GM03348 (cell line): ENCODE results near the gene FOXA3.

Experiments
- DNase-seq: peaks from one replicate; pipeline ENCODE4 v3.0.0; 2012; ENCODE audit warnings: low spot score

FOXA3 gene

DNA sequence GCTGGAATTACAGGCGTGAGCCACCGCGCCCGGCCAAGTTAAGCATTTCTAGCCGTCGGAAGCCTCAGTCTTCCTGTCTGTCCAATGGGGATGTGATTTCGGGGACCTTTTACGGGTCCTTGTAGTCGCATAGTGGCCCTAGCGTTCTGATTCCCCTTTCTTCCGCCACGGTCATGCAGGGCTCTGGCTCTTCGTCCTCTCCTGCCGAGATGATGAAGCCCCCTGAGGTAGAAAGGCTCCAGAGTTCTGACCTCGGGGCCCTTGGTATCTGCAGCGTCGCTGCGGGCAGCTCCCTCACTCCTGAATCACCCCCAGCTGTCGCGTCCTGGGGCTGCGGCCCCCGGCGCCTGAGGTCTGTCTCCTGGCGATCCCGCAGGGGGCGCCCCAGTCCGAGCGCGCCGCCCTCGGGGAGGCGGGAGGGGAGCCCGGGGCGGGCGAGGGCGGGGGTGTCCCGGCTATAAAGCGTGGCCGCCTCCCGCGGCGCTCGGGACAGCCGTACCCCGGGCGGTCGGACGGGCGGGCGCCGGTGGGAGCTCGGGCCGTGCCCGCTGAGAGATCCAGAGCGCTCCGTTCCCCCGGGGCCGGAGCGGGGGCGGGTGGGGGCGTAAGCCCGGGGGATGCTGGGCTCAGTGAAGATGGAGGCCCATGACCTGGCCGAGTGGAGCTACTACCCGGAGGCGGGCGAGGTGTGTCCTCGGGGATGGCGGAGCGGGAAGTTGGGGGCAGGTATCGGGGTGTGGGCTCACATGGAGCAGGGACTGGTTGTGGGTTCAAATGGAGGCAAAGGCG is at the start of gene FOXA3:
Gene FOXA3 (plus strand): TSS at position 487 of the 789 bp plus-strand sequence. CDS start 131 bp downstream, at position 618.
- peak; percentile 74 for DNase-seq

DNA sequence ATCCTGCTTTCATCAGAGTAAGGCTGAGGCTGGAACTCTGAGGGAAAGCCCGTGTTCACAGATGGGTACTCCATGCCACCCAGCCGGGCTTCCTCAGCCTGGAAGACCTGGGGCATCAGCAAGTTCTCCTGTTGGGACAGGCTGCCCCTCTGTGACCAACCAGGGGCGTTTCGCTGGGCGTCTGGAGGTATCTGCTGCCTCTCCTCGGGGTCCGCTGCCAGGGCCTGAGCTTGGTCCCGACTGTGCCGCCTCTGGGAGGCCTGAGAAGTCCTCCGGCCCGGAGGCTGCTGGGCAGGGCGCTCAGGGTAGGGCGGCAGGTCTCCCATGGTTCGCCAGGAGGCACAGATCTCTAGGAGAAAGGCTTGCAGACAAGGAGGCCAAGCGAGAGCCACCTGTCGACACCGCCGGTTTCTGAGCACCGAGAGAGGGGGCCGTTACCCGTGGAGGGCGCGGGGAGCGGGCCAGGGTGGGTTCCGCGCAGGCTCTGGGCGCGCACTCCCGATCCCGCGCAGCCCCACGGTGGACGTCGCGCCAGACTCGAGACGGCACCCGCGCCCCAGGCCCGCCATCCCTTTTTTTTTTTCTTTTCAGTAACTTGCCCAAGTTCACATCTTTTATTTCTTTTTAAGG is 49.2 kb upstream of the FOXA3 start, which contains the start of gene RSPH6A:
Gene RSPH6A (minus strand): TSS at position 458 of the 630 bp plus-strand sequence. CDS start 132 bp downstream, at position 326.
- DNase-seq = no peak

DNA sequence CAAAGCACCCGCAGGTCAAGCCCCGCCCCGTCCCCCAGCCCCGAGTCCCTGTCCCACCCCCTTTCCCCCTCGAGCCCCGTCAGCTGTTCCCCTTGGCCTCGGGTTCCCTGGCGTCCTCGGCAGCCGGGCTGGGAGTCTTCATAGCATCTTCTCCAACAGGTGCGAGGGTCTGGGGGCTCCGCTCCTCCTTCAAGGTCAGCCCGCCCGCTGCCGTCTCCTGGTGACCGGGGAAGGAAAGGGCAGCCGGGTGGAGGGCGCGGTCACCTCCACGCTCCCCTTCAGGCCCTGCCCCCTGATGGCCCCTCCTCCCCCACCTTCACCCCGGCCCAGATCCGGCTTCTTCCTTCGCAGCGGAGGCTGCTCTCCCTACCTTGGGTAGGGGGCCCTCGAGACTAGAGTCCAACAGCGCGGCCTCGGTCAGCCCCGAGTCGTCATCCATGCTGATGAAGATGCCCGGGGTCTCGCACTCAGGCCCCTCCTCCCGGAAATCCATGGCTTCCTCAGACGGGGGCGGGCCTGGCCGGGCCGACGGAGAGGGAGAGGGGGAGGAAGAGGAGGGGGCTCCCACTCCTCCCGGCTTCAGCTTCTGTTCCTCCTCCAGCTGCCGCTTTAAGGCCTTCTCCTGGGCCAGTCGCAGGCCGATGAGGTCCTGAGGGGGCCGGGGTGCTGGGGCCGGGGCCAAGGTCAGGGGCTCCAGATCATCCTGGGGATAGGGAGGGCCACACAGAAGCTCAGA is 48.5 kb upstream of the FOXA3 start:
- DNase-seq = no peak

DNA sequence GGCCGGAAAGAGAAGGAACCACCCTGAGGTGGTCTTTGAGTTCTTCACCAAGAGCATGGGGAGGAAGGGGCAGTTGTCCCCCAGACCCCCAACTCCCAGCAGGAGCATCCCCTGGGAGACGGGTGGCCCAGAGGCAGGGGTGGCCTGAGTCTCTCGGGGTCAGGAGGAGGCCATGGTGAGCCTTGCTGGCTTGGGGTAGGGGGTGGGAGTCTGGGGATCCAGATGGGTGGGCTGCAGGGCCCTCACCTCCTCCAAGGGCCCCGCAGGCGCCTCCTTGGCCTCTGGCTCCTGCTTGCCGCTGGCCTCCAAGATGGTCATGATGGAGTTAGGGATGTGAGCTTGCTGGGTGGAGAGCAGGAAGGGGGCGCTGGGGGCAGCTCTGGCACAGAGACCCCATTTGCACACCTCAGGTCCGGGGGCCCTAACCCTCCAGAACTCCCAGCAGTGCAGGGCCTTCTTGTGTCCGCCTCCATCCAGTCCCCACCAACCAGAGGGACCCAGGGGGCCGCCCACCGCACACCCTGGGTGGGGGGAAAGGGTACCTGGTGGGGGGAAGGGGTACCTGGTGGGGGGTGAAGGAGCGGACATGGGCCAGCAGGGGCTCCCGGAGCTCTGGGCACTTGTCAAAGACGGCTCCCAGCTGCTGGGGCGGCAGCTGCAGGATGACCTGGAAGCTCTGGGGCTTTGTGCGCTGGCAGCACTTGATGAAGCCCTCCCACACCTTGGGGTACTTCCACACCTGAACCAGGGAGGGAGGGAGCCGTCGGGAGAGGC is 47.7 kb upstream of the FOXA3 start:
- no peak for DNase-seq

DNA sequence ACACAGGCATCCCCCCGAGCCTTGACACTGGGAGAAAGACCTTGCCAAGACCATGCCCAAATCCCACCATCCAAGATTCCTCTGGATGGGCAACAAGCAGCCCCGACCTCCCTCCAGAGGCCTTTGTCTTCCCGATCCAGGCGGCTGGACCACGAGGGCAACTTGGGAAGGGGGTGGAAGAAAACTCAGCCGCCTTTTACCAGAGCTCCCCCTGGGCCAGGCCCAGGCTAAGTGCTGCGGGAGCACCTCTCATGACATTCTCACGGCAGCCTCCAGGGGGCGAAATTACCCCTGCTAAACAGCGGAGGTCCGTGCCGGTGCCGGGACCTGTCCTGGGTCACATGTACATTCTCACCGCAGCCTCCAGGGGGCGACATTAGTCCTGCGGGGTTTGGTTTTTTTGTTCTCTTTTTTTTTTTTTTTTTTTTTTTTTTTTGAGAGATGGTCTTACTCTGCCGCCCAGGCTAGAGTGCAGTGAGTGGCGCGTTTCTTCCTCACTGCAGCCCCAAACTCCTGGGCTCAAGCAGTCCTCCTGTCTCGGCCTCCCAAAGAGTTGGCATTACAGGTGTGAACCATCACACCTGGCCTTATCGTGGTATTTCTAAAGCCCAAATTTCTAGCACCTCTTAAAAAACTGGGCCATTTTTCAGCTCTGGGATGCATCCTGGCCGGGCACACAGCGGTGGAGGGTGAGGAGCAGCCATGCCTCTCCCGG is 47.0 kb upstream of the FOXA3 start:
- peak; percentile 98 for DNase-seq

DNA sequence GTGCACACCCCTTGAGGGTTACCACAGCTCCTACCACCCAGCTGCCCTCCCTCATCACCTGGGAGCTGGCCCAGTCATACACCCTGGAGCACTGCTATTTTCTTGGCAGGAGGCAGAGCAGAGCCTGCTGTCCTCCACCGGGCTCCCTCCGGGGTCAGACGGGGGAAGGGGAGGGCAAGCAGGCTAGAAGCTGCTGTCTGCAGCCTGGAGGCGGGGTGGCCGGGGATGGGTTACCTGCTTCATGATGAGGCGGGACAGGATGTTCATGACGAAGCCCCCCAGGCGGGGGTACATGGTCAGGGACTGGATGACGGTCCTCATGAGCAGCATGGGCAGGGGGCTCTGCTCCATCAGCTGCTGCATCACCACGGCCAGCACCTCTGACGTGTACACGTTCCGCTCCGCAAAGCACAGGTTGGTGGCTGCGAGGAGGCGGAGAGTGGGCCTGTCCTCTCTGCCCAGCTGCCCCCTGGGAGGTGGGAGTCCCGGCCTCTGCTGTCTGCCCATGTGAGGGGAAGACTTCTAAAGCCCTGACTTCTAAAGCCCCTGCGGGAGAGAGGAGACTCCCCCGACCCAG is 46.3 kb upstream of the FOXA3 start:
- DNase-seq = no peak

DNA sequence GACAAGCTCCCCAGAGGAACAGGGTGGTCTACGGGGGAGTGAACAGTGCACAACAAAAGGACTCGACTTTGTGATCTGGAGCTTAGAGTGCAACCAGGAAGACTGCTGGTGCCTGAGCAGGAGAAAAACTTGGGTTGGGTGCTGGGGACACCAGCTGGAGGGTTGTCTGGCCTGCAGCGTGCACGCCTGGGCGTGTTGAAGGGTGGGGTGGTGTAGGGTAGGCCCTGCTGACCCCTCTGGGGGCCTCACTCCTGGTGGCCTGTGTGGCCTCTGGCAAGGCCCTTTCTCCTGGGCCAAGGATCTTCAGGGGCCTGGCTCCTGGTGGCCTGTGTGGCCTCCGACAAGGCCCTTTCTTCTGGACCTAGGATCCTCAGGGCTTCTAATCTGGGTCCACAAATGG is 44.4 kb upstream of the FOXA3 start:
- DNase-seq = no peak

DNA sequence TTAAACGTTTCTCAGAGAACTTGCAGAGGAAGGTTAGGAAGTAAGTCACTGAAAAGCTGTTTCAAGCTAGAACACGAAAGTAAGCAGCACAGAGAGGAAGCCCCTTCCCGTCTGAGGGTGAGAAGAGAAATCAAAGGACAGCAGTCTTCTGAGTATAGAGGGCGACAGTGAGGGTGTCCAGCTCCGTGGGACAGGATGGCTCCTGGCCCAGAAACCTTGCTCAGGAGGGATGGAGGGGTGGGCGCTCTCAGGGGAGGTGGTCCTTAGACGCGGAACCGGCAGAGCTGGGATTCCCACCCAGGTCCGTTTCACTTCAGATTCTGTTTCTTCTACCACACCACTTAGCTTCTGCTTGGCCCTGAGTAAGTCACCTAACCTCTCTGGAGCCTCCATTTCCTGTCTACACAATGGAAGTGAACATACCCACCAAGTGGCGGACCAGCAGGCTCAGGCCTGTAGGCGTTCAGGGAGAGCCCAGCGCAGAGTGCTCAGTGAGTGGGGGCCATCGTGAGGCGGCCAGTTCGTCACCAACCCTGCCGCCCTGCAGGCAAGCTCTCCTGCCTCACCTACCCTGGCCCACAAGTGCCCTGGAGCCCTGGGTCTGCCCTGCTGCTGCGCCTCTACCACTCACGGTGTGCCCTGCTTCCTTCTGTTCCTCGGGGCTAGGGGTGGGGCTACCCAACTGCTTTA is 43.6 kb upstream of the FOXA3 start:
- DNase-seq = no peak

GRCh38 chr19:45821103-45821521 is 43.0 kb upstream of the FOXA3 start:
- DNase-seq = no peak

GRCh38 chr19:45821570-45821969 is 42.6 kb upstream of the FOXA3 start:
- no peak for DNase-seq

- DNase-seq = no peak
Observed at GRCh38 chr19:45822716-45823115, 41.4 kb upstream of the FOXA3 start.

DNA sequence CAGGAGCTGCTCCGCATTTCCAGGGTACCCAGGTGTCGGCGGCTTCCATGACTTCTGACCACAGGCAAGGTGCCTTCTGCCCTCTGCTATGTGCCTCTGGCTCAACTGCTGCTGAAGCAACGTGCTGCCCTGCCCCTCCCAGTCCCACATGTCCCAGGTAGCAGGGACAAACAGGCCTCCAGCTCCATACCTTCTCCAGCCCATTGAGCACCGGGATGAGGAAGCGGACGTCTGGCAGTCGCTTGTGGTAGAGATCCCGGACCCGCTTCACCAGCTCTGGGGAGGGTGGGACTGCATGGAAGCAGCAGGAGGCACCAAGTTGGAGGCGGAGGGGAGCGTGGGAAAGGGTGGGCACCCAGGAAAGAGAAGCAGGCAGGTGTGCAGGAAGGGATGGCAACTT is 40.9 kb upstream of the FOXA3 start:
- DNase-seq = no peak

- DNase-seq = no peak
Observed at GRCh38 chr19:45824041-45824471, 40.1 kb upstream of the FOXA3 start.

- DNase-seq = no peak
Observed at GRCh38 chr19:45824531-45825262, 39.4 kb upstream of the FOXA3 start.

DNA sequence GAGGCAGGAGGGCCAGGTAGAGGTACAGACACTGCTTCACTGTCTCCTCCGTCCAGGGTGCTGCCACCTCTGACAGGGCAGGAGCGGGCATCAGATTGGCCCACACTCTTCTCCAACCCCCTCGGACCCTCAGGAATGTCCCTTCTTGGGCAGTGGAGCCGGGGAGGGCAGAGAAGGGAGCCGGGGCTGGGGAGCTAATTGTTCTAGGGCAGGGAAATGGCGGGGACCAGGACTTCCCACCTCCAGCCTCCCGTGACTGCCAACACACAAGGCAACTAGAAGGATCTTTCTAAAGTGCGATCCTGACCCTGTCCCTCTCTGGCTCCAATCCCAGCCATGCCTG is 38.9 kb upstream of the FOXA3 start:
- DNase-seq = no peak

DNA sequence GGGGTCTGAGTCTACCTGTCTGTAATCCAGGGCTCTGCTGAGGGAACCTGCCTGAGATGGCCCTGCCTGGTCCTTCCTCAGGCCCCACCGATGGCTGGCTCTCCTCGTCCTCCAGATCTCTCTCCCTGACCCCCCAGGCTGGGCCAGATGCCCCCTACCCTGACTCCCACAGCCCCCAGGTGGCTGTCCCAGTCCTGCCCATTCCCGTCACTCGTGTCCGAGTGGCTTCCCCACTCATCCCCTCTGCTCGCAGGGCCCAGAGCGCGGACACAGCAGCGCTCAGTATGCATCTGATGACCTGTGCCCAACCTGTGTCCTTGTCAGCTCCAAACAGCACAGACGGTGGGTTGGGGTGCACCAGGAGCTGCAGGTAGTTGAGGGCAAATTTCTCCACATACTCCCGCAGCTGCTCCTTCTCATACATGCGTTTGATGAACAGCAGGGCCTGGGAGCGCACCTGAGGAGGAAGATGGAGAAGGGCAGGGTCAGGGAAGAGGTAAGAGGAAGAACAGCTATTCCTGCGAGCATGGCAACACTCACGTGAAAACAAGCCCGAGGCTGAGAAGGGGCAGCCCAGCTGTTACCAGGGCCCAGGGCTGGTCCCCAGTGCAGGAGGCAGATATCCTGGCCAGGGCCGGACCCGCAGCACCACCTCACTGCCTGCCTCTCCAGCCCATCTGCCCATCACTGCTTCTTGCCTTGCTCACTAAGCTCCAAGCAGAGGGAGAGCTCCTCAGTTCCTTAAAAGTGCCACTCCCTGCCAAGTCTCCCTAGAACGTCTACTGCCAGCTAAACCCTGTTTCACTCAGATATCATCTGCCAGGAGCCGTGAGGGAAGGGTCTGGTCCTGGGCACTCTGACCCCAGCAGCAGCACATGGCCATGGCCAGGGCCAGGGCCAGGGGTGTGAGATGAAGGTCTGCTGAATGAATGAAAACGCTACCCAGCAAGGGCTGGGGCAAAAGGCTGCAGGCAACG is 37.9 kb upstream of the FOXA3 start:
- no peak for DNase-seq

DNA sequence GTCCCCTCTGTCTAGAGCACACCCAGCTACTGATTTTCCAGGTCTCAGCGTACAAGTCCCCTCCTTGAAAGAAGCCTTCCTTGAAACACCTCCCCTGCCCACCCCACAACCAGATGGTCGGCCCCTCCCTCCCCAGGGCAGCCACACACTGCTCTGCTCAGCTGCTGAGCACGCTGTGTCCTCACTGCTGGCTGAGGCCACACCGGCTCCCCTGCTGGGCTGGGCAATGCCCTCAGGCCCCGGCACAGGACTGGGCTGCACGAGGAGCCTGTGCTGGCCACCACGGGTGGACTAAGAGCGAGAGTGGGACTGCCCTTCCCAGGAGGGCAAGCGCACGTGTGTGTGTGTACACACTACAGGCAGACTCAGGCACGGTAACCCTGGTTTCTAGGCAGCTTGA is 37.2 kb upstream of the FOXA3 start:
- DNase-seq = no peak

GRCh38 chr19:45827459-45828093 is 36.5 kb upstream of the FOXA3 start:
- DNase-seq = no peak
